Right lobe of liver (tissue), 4 donors: ENCODE results near the gene DHRS3.

ENCODE experiments used
- POLR2A ChIP-seq: fragments of 450-650 bp; IDR thresholded peaks from one replicate; pipeline ENCODE4 v1.6.1; 2017; ENCODE audit warnings: antibody characterized with exemption, mild to moderate bottlenecking
- TF ChIP-seq, protein P1 (sequence below), 4 donors: fragments of 200-600 bp in 3 of 4; fragments of 450-650 bp in 1 of 4; IDR thresholded peaks; one replicate each; pipeline versions ENCODE4 v1.5.1 to v1.8.0; 2016 to 2022; ENCODE audit warnings: antibody characterized with exemption in 4 of 4, mild to moderate bottlenecking in 2 of 4
- donor health status: DM: no; HTN: no; CAD: no.
- donor health status: DM: no; HTN: no; CAD: no.
- donor health status: DM: no; HTN: yes; CAD: no.

DNA sequence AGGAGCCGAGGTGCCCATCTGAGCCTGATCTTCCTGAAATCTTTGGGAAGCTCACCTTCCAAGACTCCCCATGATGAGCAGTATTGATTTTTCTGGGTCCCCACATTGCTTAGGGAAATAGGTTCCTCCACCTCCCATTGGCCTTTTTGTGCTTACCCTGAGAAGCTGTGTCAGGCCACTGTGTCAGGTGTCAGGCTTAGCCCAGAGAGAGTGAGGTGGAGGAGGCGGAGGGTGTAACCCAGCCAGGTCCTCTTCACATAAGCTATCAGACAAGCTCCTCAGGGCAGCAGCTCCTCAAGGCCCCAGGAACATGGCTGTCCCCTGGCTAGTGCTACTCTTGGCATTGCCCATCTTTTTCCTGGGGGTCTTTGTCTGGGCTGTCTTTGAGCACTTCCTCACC is 26.2 kb upstream of the DHRS3 start:
- TF ChIP-seq, protein P1, sequence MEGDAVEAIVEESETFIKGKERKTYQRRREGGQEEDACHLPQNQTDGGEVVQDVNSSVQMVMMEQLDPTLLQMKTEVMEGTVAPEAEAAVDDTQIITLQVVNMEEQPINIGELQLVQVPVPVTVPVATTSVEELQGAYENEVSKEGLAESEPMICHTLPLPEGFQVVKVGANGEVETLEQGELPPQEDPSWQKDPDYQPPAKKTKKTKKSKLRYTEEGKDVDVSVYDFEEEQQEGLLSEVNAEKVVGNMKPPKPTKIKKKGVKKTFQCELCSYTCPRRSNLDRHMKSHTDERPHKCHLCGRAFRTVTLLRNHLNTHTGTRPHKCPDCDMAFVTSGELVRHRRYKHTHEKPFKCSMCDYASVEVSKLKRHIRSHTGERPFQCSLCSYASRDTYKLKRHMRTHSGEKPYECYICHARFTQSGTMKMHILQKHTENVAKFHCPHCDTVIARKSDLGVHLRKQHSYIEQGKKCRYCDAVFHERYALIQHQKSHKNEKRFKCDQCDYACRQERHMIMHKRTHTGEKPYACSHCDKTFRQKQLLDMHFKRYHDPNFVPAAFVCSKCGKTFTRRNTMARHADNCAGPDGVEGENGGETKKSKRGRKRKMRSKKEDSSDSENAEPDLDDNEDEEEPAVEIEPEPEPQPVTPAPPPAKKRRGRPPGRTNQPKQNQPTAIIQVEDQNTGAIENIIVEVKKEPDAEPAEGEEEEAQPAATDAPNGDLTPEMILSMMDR (IDR thresholded peaks at IDR 0.05), result no peak
- no peak for TF ChIP-seq POLR2A
